Loucy (cell line): Measurements from ENCODE around the gene VPS8.

ENCODE experiments used
- EZH2phosphoT487 ChIP-seq: fragments of 200-600 bp; IDR thresholded peaks from 2 replicates; pipeline ENCODE4 v1.6.1; 2018; ENCODE audit warnings: antibody characterized with exemption, mild to moderate bottlenecking, moderate library complexity, borderline replicate concordance
- TF ChIP-seq, protein P1 (sequence below): fragments of 200-600 bp; sonication (generic); conservative IDR thresholded peaks from 2 replicates; pipeline ENCODE4 v1.5.1; 2014; ENCODE audit warnings: mild to moderate bottlenecking, antibody characterized with exemption, low read length

DNA sequence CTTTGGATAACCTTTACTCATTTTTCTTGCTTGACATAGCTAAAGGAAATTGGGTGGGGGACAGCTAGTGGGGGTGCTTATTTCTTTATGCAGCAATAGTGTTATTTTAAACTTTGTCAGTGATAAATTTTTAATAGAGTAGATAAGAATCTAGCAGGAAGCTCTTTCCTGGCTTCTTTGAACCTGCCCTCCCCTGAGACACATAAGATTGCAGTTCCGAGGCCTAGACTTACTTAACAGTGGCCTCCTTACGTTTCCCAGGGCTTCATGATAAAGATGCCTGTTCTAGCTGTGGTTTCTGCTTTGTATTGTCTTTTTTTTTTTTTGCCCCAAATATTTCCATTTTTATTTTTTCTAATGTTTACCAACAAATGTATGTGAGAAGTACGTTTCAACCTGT, 170.1 kb downstream of the VPS8 start:
- TF ChIP-seq, protein P1, sequence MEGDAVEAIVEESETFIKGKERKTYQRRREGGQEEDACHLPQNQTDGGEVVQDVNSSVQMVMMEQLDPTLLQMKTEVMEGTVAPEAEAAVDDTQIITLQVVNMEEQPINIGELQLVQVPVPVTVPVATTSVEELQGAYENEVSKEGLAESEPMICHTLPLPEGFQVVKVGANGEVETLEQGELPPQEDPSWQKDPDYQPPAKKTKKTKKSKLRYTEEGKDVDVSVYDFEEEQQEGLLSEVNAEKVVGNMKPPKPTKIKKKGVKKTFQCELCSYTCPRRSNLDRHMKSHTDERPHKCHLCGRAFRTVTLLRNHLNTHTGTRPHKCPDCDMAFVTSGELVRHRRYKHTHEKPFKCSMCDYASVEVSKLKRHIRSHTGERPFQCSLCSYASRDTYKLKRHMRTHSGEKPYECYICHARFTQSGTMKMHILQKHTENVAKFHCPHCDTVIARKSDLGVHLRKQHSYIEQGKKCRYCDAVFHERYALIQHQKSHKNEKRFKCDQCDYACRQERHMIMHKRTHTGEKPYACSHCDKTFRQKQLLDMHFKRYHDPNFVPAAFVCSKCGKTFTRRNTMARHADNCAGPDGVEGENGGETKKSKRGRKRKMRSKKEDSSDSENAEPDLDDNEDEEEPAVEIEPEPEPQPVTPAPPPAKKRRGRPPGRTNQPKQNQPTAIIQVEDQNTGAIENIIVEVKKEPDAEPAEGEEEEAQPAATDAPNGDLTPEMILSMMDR, result no peak
- no peak for TF ChIP-seq EZH2phosphoT487
